Measurements from ENCODE around the gene PLD1. TPM values are rescaled to one million over a fixed set of nuclear protein-coding genes. Genes with fewer than 3 reads are reported as not detected.

The PLD1 gene
- total and polyA plus RNA-seq, 10 of the 15 experiments (the other 5 are each of a cell fraction or from before 2014, with no cell fraction given) = 2.9 to 108 (median 3.6) TPM

DNA sequence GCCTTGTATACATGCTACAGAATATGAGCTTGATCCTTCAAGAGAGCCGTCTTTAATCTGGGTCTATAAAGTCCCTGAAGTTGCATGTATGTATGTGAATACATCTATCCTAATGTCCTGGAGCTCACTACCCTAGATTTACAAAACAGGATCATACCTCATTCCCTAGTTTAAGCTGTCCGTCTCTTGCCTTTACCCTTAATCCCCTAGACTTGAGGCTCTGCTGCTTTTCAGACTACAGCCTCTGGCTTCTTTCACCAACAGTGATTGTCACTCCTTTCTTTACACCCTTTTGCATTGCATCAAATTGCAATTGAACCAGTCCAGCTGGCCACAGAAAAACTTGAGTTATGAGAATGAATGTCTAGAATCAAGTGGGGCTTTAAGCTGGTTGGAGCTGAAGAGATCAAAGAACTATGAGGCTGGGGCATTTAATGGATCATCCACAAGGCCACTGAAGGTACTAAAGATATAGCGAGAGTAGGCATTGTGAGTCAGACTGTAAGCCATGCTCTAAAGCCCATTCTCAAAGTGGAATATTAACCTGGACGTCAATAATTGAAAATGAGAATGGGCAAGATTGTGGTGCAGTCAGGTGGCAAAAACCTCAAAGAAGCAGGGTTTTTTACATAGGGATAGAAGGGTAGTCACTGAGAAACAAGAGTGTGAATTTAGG is 12.3 kb upstream of the PLD1 start (continued):
- TF ChIP-seq, protein P1, sequence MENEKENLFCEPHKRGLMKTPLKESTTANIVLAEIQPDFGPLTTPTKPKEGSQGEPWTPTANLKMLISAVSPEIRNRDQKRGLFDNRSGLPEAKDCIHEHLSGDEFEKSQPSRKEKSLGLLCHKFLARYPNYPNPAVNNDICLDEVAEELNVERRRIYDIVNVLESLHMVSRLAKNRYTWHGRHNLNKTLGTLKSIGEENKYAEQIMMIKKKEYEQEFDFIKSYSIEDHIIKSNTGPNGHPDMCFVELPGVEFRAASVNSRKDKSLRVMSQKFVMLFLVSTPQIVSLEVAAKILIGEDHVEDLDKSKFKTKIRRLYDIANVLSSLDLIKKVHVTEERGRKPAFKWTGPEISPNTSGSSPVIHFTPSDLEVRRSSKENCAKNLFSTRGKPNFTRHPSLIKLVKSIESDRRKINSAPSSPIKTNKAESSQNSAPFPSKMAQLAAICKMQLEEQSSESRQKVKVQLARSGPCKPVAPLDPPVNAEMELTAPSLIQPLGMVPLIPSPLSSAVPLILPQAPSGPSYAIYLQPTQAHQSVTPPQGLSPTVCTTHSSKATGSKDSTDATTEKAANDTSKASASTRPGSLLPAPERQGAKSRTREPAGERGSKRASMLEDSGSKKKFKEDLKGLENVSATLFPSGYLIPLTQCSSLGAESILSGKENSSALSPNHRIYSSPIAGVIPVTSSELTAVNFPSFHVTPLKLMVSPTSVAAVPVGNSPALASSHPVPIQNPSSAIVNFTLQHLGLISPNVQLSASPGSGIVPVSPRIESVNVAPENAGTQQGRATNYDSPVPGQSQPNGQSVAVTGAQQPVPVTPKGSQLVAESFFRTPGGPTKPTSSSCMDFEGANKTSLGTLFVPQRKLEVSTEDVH (IDR thresholded peaks at IDR 0.05; ENCODE audit: low read depth, partially characterized antibody) = no peak
- TF ChIP-seq IKZF2 (IDR thresholded peaks at IDR 0.05) (peak in 1 of 2 experiments; percentile 62; a peak in 2 of 4 replicates), NBN (IDR thresholded peaks at IDR 0.05) (0 out of 2 replicates have a peak, but pooled peaks have one; percentile 22), MTA2 (IDR thresholded peaks at IDR 0.05; ENCODE audit: low read depth) (peak; percentile 24; the same call in 1 of the 2 replicates), ZNF687 (IDR thresholded peaks at IDR 0.05) (0 out of 2 replicates have a peak, but pooled peaks have one; percentile 16)
- TF ChIP-seq, protein P2, sequence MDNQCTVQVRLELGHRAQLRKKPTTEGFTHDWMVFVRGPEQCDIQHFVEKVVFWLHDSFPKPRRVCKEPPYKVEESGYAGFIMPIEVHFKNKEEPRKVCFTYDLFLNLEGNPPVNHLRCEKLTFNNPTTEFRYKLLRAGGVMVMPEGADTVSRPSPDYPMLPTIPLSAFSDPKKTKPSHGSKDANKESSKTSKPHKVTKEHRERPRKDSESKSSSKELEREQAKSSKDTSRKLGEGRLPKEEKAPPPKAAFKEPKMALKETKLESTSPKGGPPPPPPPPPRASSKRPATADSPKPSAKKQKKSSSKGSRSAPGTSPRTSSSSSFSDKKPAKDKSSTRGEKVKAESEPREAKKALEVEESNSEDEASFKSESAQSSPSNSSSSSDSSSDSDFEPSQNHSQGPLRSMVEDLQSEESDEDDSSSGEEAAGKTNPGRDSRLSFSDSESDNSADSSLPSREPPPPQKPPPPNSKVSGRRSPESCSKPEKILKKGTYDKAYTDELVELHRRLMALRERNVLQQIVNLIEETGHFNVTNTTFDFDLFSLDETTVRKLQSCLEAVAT (IDR thresholded peaks at IDR 0.05) = peak; percentile 12; the same call in 1 of the 2 replicates

Data from GM12878 (cell line).